ENCODE results near the gene DHRS1.

GRCh38 chr14:24260780-24261157 lies 38.8 kb downstream of the DHRS1 start:
- TF ChIP-seq CTCF (conservative IDR thresholded peaks at IDR 0.05) (no peak), EZH2 (IDR thresholded peaks at IDR 0.05; ENCODE audit: low read depth) (no peak)

Measured in PC-9 (cell line).